Measurements from ENCODE around the gene KRT6B. TPM values are rescaled to one million over a fixed set of nuclear protein-coding genes. Genes with fewer than 3 reads are reported as not detected.

Gene KRT6B
- total RNA-seq, 1 experiment from 2014 or later: not detected

GRCh38 chr12:52442600-52443061, 9.3 kb downstream of the KRT6B start:
- ATAC-seq: peak; percentile 67
- CTCF ChIA-PET: interaction anchor here (2.8 kb wide), 1 partner anchor 47 kb away, joined by 9 read pairs; no protein-coding TSS in a partner anchor
- BruUV-seq (replicated peaks): no TSS peak
- H2AFZ ChIP-seq (ENCODE audit: low read depth, low read length, poor library complexity, severe bottlenecking): no peak overlapping the region
- H3K36me3 ChIP-seq (ENCODE audit: control insufficient read depth in 1 of 2, insufficient read depth in 2 of 2, low read length in 2 of 2): no peaks in the 10 kb centered on the region
- peak overlapping the region; percentile 47 for H3K9ac ChIP-seq (ENCODE audit: low read length)
- intact Hi-C loops (cut with micrococcal nuclease): no loop called here
- no peaks in the 10 kb centered on the region for H3K79me2 ChIP-seq (ENCODE audit: insufficient read depth, low read length)
- H3K4me1 ChIP-seq (ENCODE audit: control insufficient read depth in 1 of 2, insufficient read depth in 2 of 2, low read length in 2 of 2): peaks cover 28 to 67% of the 10 kb centered on the region in 2 experiments
- peak; percentile 59 for DNase-seq (ENCODE audit: low read depth, low spot score)
- RAD21 ChIA-PET (ENCODE audit: low non-redundant PET in 1 of 2, low total read pairs in 2 of 2, uncharacterized antibody in 2 of 2, unreplicated experiment in 2 of 2): interaction anchor here in 1 of 2 experiments (0.6 kb wide), 1 partner anchor 119 kb away, joined by 3 read pairs; no protein-coding TSS in a partner anchor
- no peaks in the 10 kb centered on the region for H4K20me1 ChIP-seq (ENCODE audit: insufficient read depth)
- peak overlapping the region in 1 of 2 experiments; percentile 1; a peak in 1 of 4 replicates for H3K4me3 ChIP-seq (replicated peaks in 1 of 2; ENCODE audit: low read depth in 1 of 2, low read length in 2 of 2)
- H3K9me2 ChIP-seq (ENCODE audit: insufficient read depth): no peaks in the 10 kb centered on the region
- POLR2A ChIA-PET: no interaction called here
- H3K27me3 ChIP-seq (ENCODE audit: insufficient read depth, low read length): no peaks in the 10 kb centered on the region
- peak overlapping the region; percentile 37; the same call in 1 of the 2 replicates for H3K27ac ChIP-seq (ENCODE audit: low read depth, low read length)
- no peaks in the 10 kb centered on the region for H3K9me3 ChIP-seq (ENCODE audit: control insufficient read depth in 1 of 2, insufficient read depth in 1 of 2, low read depth in 1 of 2, low read length in 2 of 2)
- peak overlapping the region; percentile 68 for H3K4me2 ChIP-seq (ENCODE audit: low read length)
- TF ChIP-seq EZH2phosphoT487 (IDR thresholded peaks at IDR 0.05; ENCODE audit: borderline replicate concordance) (no peak), ZFX (IDR thresholded peaks at IDR 0.05) (no peak), TCF7L2 (IDR thresholded peaks at IDR 0.05; ENCODE audit: borderline replicate concordance, extremely low read depth, insufficient read depth, insufficient read length) (no peak), FOSL1 (IDR thresholded peaks at IDR 0.05; ENCODE audit: low read depth) (peak; percentile 75), ATF3 (IDR thresholded peaks at IDR 0.05) (peak; percentile 69; the same call in 1 of the 2 replicates), POLR2A (IDR thresholded peaks at IDR 0.05; ENCODE audit: borderline replicate concordance, extremely low read depth, insufficient read depth, insufficient read length) (no peak), ZNF274 (IDR thresholded peaks at IDR 0.05; ENCODE audit: low read depth, low read length) (no peak), POLR2AphosphoS5 (IDR thresholded peaks at IDR 0.05; ENCODE audit: low read depth, low read length) (peak; percentile 50; the same call in 1 of the 2 replicates), RAD21 (IDR thresholded peaks at IDR 0.05; ENCODE audit: low read depth) (peak; percentile 63; the same call in 1 of the 2 replicates), SP1 (IDR thresholded peaks at IDR 0.05; ENCODE audit: low read depth) (peak; percentile 53; the same call in 1 of the 2 replicates), CTCF (IDR thresholded peaks at IDR 0.05 in 2 of 3, conservative IDR thresholded peaks at IDR 0.05 in 1 of 3; ENCODE audit: borderline replicate concordance in 1 of 3, insufficient read depth in 1 of 3, low read depth in 2 of 3, low read length in 2 of 3) (peak; percentile 21 to 28 (median 22); a peak in 1 of 6 replicates), YY1 (IDR thresholded peaks at IDR 0.05; ENCODE audit: extremely low read depth, insufficient replicate concordance, low read depth, low read length) (no peak), SRF (IDR thresholded peaks at IDR 0.05; ENCODE audit: low read depth) (0 out of 2 replicates have a peak, but pooled peaks have one; percentile 33), REST (IDR thresholded peaks at IDR 0.05; ENCODE audit: low read depth) (no peak), CBX3 (IDR thresholded peaks at IDR 0.05; ENCODE audit: low read depth) (peak; percentile 51; the same call in 1 of the 2 replicates), CEBPB (IDR thresholded peaks at IDR 0.05; ENCODE audit: low read depth) (peak; percentile 66), EGR1 (IDR thresholded peaks at IDR 0.05; ENCODE audit: low read depth) (peak; percentile 35; the same call in 1 of the 2 replicates), ZBTB33 (IDR thresholded peaks at IDR 0.05; ENCODE audit: extremely low read depth, insufficient replicate concordance, low read length) (no peak), MAX (IDR thresholded peaks at IDR 0.05) (no peak; the same call in 1 of the 2 replicates)
